ENCODE results near the gene GPC2.
A peak's percentile ranks its signal among the peaks of the same experiment; 100 is the strongest.
"Not testable (repeated sequence)": the region's sequence is repeated elsewhere in the genome, so short reads cannot be mapped to it uniquely, and the experiment has no call there.

The GPC2 gene, protein sequence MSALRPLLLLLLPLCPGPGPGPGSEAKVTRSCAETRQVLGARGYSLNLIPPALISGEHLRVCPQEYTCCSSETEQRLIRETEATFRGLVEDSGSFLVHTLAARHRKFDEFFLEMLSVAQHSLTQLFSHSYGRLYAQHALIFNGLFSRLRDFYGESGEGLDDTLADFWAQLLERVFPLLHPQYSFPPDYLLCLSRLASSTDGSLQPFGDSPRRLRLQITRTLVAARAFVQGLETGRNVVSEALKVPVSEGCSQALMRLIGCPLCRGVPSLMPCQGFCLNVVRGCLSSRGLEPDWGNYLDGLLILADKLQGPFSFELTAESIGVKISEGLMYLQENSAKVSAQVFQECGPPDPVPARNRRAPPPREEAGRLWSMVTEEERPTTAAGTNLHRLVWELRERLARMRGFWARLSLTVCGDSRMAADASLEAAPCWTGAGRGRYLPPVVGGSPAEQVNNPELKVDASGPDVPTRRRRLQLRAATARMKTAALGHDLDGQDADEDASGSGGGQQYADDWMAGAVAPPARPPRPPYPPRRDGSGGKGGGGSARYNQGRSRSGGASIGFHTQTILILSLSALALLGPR

DNA sequence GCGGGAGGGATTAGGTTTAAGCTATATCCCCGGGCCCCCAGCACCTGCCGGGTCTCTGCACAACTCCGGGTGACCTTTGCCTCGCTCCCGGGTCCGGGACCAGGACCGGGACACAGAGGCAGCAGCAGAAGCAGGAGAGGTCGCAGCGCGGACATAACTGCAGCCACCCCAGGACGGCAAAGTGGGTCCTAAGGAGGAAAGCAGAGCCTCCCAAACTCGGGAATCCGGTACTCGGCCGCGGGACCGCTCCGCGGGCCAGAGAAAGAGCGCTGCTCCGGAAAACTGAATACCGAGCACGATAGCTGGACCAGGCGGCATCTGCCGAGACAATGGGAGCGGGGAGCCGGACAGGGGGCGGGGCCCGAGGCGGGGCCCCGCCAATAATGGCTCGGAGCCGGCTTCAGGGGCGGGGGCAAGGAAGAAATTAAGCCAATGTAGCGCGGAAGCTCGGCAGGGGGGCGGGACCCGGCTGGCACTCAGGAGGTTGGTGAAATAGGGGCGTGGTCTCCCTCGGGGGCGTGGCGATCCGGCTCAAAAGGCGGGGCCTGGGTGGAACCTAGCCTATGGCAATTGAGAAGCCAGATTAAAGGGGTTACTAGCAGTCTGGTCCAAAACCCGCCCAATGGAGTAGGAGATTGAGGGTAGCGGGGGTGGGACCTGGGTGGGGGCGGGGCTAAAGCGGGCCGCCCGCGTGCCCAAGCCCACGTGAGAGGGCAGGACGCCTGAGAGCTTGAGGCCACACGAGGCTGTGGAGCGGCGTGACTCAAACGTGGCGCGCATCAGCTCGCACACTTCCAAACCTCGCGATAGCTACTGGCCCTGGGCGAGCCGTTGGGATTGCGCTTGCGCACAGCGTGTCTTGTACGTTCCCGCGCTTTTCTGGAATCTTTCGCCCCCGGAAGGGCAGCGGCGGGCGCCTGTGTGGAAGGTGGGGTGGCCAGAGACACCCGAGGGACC, at the start of gene GPC2, which contains the start of gene STAG3:
GPC2 (minus strand) TSS at position 337 of the 957 bp plus-strand sequence; CDS start at position 155, 182 bp downstream.
STAG3 (plus strand) TSS at position 874 of the 957 bp plus-strand sequence. CDS start 2,639 bp downstream, outside the sequence.
- TF ChIP-seq, protein P1, sequence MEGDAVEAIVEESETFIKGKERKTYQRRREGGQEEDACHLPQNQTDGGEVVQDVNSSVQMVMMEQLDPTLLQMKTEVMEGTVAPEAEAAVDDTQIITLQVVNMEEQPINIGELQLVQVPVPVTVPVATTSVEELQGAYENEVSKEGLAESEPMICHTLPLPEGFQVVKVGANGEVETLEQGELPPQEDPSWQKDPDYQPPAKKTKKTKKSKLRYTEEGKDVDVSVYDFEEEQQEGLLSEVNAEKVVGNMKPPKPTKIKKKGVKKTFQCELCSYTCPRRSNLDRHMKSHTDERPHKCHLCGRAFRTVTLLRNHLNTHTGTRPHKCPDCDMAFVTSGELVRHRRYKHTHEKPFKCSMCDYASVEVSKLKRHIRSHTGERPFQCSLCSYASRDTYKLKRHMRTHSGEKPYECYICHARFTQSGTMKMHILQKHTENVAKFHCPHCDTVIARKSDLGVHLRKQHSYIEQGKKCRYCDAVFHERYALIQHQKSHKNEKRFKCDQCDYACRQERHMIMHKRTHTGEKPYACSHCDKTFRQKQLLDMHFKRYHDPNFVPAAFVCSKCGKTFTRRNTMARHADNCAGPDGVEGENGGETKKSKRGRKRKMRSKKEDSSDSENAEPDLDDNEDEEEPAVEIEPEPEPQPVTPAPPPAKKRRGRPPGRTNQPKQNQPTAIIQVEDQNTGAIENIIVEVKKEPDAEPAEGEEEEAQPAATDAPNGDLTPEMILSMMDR (IDR thresholded peaks at IDR 0.05; ENCODE audit: low read depth, low read length, missing control alignments): no peak
- DNase-seq: peak; percentile 99
- H3K36me3 ChIP-seq (replicated peaks): no peaks in the 10 kb centered on the region
- no peak within 1 kb of the TSS for H3K27ac ChIP-seq
- in situ Hi-C loops (cut with HindIII; ENCODE audit: low pct_ligation_motif_present, low sequenced_read_pairs): no loop called here
- peak within 1 kb of the TSS; percentile 84 for H3K4me3 ChIP-seq (ENCODE audit: low read depth, low read length)
- H3K27me3 ChIP-seq (replicated peaks): no peaks in the 10 kb centered on the region

DNA sequence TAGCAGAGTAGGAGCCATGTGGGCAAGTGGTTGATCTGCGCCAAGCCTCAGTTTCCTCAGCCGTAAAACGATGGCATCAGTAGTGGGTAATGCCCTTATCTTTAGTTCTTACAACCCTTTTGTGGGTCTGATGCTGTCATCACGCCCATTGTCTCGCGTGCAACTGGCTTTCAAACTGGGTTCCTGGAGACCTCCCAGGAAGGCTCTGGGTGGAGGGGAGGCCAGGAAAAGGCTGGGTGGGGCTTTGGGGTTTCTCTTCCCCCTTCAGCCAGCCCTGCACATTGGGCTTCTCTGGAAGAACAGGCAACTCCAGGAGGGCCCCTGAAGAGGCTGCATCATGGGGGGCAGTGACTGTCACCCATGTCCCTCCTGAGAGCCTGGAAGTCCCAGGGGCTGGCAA, 47.7 kb upstream of the GPC2 start:
- H3K27me3 ChIP-seq (replicated peaks); H3K36me3 ChIP-seq (replicated peaks); DNase-seq; in situ Hi-C loops (cut with HindIII; ENCODE audit: low pct_ligation_motif_present, low sequenced_read_pairs); H3K27ac ChIP-seq; H3K4me3 ChIP-seq (ENCODE audit: low read depth, low read length): not testable (repeated sequence)

DNA sequence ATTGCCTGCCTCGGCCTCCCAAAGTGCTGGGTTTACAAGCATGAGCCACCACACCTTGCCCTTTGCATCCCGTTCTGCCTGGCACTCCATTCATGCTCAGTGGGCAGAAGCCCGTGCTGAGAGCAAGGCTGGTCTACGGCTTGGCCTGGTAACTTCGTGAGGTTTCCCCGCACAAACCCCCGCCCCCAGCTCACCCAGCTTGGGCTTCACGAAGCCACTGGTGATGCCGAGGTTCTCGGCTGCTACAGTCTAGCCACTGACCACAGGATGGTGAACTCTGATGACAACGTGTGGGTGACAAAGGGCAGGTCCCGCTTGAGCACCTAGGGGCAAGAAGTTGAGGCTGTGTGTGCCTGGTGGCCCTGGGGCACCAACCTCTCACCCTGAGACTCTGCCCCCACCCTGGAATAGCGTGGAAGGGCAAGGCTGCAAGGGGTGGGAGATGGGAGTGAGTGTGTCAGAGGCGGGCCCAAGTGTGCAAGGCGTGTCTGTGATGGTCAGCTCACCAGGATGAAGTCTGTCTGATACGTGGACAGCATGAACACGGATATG, 46.3 kb upstream of the GPC2 start:
- H3K36me3 ChIP-seq (replicated peaks); H3K4me3 ChIP-seq (ENCODE audit: low read depth, low read length); H3K27ac ChIP-seq; DNase-seq; H3K27me3 ChIP-seq (replicated peaks); in situ Hi-C loops (cut with HindIII; ENCODE audit: low pct_ligation_motif_present, low sequenced_read_pairs): not testable (repeated sequence)

DNA sequence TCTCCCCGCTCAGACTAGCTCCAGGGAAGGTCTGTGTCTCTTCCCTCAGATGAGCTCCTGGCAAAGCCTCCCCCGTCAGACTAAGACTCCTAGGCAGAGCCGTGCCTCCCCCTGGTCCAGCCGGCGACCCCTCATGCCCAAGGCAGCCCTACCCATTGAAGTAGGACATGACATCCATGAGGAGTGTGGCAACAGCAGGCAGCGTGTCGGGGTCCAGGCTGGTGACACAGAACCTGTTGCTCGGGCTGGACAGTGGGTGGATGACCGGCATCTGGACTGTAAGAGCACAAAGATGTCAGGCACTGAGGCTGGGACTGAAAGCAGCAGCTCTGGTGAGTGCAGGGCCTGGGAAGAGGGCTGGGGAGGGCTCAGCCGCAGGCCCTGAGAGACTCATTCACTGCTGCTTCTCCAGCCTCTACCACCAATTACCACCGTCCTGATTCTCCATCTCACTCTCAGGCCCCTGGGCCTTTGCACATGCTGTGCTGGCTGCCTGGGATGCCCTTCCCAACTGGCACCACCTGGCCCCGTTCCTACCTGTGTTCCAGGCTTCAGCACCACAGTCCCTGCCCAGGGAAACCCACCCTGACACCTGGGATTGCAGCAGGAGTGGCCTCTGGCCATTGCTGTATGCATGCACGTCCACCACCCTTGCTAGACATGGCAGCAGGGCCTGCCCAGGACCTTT, 45.4 kb upstream of the GPC2 start:
- Histone ChIP-seq H3K27ac (no peak overlapping the region), H3K36me3 (replicated peaks) (no peaks in the 10 kb centered on the region), H3K27me3 (replicated peaks) (no peaks in the 10 kb centered on the region), H3K4me3 (ENCODE audit: low read depth, low read length) (no peak overlapping the region)
- in situ Hi-C loops (cut with HindIII; ENCODE audit: low pct_ligation_motif_present, low sequenced_read_pairs): no loop called here
- no peak for DNase-seq
- TF ChIP-seq, protein P1 (IDR thresholded peaks at IDR 0.05; ENCODE audit: low read depth, low read length, missing control alignments): no peak

DNA sequence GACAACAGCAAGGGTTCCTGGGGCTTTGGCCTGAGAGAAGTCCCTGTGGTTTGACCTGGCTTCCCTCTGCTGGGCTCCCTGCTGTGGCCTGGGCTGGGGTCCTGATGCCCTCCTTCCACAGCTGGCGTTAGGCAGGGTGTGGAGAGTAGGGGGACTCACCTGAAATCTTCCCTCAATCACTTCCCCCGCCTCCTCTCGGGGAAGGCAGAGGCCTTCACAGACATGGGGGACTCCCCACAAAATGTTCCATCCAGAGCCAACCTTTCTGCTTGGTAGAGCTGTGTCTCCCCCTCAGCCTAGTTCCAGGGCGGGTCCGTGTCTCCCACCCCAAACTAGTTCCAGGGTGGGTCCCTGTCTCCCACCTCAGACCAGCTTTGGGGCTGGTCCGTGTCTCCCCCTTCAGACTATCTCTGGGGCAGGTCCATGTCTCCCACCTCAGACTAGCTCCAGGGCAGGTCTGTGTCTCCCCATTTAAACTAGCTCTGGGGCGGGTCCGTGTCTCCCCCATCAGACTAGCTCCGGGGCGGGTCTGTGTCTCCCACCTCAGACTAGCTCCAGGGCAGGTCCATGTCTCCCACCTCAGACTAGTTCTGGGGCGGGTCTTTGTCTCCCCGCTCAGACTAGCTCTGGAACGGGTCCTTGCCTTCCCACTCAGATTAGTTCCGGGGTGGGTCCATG, 44.7 kb upstream of the GPC2 start:
- in situ Hi-C loops (cut with HindIII; ENCODE audit: low pct_ligation_motif_present, low sequenced_read_pairs): no loop called here
- Histone ChIP-seq H3K27ac (no peak overlapping the region), H3K27me3 (replicated peaks) (no peaks in the 10 kb centered on the region), H3K36me3 (replicated peaks) (no peaks in the 10 kb centered on the region), H3K4me3 (ENCODE audit: low read depth, low read length) (no peak overlapping the region)
- DNase-seq: no peak
- TF ChIP-seq, protein P1 (IDR thresholded peaks at IDR 0.05; ENCODE audit: low read depth, low read length, missing control alignments): no peak
